HCT116 (cell line): Measurements from ENCODE around the gene TAP1. TPM values are rescaled to one million over a fixed set of nuclear protein-coding genes. Genes with fewer than 3 reads are reported as not detected.

Experiments
- total RNA-seq: library from RNA; stranded (reverse); gene quantifications from one replicate; pipeline ENCODE4 v1.2.1, GENCODE V29; 2021; ENCODE audit not compliant: unreplicated experiment

TAP1 gene
- total RNA-seq, 1 experiment from 2014 or later, result 32.2 TPM

Other genes with a start within 250 kb of the TAP1 start
- 0.86 TPM for gene HLA-DQA1, start 216.3 kb downstream of the TAP1 start, total RNA-seq
- gene HLA-DQB1, start 187.0 kb downstream of the TAP1 start, total RNA-seq, result 2.1 TPM
- gene HLA-DQA2, start 112.3 kb downstream of the TAP1 start, total RNA-seq, result not detected
- 1.8 TPM for gene HLA-DQB2, start 90.2 kb downstream of the TAP1 start, total RNA-seq
- 0.64 TPM for gene HLA-DOB, start 36.7 kb downstream of the TAP1 start, total RNA-seq
- 59.9 TPM for gene TAP2, start 15.0 kb downstream of the TAP1 start, total RNA-seq
- 0.96 TPM for gene PSMB8, start 9.7 kb downstream of the TAP1 start, total RNA-seq
- 8.1 TPM for gene PSMB9, start 488 bp upstream of the TAP1 start, total RNA-seq
- gene HLA-DMB, start 87.3 kb upstream of the TAP1 start, total RNA-seq, result 3.3 TPM
- 12.1 TPM for gene HLA-DMA, start 99.4 kb upstream of the TAP1 start, total RNA-seq
- gene BRD2, start 114.9 kb upstream of the TAP1 start, total RNA-seq, result 260 TPM
- gene HLA-DOA, start 155.9 kb upstream of the TAP1 start, total RNA-seq, result 0.39 TPM
- gene HLA-DPA1, start 219.9 kb upstream of the TAP1 start, total RNA-seq, result 0.89 TPM
- 1.5 TPM for gene HLA-DPB1, start 222.3 kb upstream of the TAP1 start, total RNA-seq